HEK293 (cell line): Measurements from ENCODE around the gene JAKMIP1.

Experiments
- ZNF146 ChIP-seq: fragments of 450-650 bp; formaldehyde crosslinking; IDR thresholded peaks from 2 replicates; pipeline ENCODE4 v1.5.1; 2016; ENCODE audit warnings: missing biosample characterization, missing genetic modification characterization
- ZNF2 ChIP-seq: fragments of 450-650 bp; formaldehyde crosslinking; IDR thresholded peaks from 2 replicates; pipeline ENCODE4 v1.5.1; 2016; ENCODE audit warnings: missing biosample characterization, missing genetic modification characterization
- ZNF658 ChIP-seq: fragments of 450-650 bp; formaldehyde crosslinking; IDR thresholded peaks from 2 replicates; pipeline ENCODE4; 2016; ENCODE audit warnings: missing biosample characterization, missing genetic modification characterization
- ZNF830 ChIP-seq: fragments of 450-650 bp; IDR thresholded peaks from 2 replicates; pipeline ENCODE4 v1.5.0; 2018; ENCODE audit warnings: missing biosample characterization, missing genetic modification characterization, low read depth, mild to moderate bottlenecking, moderate library complexity
- TF ChIP-seq, protein P1 (sequence below): fragments of 450-650 bp; formaldehyde crosslinking; IDR thresholded peaks from 2 replicates; pipeline ENCODE4 v1.5.1; 2016; ENCODE audit warnings: missing biosample characterization, missing genetic modification characterization

DNA sequence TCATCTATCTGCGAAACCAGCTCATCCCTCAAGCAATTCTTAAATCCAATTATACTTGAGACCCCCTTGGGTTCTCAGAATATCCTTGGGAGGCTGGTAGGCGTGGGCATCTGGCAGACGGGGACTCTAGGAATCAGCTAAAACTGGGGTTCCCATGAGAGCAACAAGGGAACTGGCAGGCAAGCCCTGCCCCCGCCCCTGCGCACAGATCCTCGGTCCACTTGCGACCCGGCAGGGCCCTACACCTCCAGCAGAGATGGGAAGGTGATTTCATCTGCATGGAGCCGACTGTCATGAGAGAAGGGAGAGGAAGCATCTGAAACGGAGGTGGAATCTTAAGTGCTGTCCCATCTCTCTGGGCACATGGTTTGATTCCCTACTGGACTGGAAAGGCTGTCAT is 172.2 kb downstream of the JAKMIP1 start:
- TF ChIP-seq ZNF146 (no peak), ZNF2 (no peak), ZNF830 (tag by site-specific recombination) (no peak), ZNF658 (tag by site-specific recombination) (no peak)
- TF ChIP-seq, protein P1, sequence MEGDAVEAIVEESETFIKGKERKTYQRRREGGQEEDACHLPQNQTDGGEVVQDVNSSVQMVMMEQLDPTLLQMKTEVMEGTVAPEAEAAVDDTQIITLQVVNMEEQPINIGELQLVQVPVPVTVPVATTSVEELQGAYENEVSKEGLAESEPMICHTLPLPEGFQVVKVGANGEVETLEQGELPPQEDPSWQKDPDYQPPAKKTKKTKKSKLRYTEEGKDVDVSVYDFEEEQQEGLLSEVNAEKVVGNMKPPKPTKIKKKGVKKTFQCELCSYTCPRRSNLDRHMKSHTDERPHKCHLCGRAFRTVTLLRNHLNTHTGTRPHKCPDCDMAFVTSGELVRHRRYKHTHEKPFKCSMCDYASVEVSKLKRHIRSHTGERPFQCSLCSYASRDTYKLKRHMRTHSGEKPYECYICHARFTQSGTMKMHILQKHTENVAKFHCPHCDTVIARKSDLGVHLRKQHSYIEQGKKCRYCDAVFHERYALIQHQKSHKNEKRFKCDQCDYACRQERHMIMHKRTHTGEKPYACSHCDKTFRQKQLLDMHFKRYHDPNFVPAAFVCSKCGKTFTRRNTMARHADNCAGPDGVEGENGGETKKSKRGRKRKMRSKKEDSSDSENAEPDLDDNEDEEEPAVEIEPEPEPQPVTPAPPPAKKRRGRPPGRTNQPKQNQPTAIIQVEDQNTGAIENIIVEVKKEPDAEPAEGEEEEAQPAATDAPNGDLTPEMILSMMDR (tag by site-specific recombination), result no peak
